WERI-Rb-1 (cell line): ENCODE results near the gene MYD88.

ENCODE experiments used
- DNase-seq: peaks from one replicate; pipeline ENCODE4 v3.0.0-alpha.2; 2020
- H3K27ac ChIP-seq: fragments of 250-450 bp; sonication (Bioruptor Pico); 2 replicates; pipeline ENCODE4 v1.5.1; 2020; ENCODE audit warnings: mild to moderate bottlenecking, moderate library complexity
- H3K27me3 ChIP-seq: fragments of 250-450 bp; sonication (Bioruptor Pico); 2 replicates; pipeline ENCODE4 v1.5.1; 2021; ENCODE audit warnings: mild to moderate bottlenecking, low read depth, moderate library complexity; ENCODE audit not compliant: insufficient read depth, severe bottlenecking
- H3K36me3 ChIP-seq: fragments of 250-450 bp; sonication (Bioruptor Pico); 2 replicates; pipeline ENCODE4 v1.5.1; 2020; ENCODE audit warnings: mild to moderate bottlenecking, moderate library complexity
- H3K4me3 ChIP-seq: 2 replicates; pipeline ENCODE4 v1.5.1; 2011; ENCODE audit warnings: low read depth, mild to moderate bottlenecking, control low read depth, low read length
- H3K9me3 ChIP-seq: fragments of 250-450 bp; sonication (Bioruptor Pico); 2 replicates; pipeline ENCODE4 v1.5.1; 2021; ENCODE audit warnings: mild to moderate bottlenecking, moderate library complexity; ENCODE audit not compliant: severe bottlenecking
- TF ChIP-seq, protein P1 (sequence below): IDR thresholded peaks from 2 replicates; pipeline ENCODE4 v1.5.1; 2011; ENCODE audit warnings: low read depth, mild to moderate bottlenecking, control low read depth, inconsistent platforms, low read length

The MYD88 gene

DNA sequence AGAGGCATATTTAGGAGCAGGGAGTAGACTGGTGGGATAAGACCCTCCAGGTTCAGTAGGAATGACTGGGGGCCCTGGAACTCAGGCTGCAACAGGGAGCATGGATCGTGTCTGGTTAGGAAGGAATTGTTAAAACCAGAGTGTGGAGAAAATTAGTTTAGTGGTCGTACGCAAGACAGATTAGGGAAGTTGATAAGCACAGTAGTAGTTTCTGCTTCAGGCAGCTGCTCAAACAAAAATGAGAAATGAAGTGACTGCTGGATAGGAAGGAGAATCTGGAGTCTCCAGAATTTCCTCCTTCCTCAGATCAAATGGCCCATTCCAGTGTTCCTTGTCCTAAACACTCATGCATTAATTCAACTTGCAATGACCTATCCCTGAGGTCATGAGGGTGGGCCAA is 11.2 kb downstream of the MYD88 start:
- no peaks in the 10 kb centered on the region for H3K36me3 ChIP-seq
- H3K4me3 ChIP-seq: no peak overlapping the region
- no peaks in the 10 kb centered on the region for H3K27me3 ChIP-seq
- no peak overlapping the region for H3K27ac ChIP-seq
- no peaks in the 10 kb centered on the region for H3K9me3 ChIP-seq
- TF ChIP-seq, protein P1, sequence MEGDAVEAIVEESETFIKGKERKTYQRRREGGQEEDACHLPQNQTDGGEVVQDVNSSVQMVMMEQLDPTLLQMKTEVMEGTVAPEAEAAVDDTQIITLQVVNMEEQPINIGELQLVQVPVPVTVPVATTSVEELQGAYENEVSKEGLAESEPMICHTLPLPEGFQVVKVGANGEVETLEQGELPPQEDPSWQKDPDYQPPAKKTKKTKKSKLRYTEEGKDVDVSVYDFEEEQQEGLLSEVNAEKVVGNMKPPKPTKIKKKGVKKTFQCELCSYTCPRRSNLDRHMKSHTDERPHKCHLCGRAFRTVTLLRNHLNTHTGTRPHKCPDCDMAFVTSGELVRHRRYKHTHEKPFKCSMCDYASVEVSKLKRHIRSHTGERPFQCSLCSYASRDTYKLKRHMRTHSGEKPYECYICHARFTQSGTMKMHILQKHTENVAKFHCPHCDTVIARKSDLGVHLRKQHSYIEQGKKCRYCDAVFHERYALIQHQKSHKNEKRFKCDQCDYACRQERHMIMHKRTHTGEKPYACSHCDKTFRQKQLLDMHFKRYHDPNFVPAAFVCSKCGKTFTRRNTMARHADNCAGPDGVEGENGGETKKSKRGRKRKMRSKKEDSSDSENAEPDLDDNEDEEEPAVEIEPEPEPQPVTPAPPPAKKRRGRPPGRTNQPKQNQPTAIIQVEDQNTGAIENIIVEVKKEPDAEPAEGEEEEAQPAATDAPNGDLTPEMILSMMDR: no peak
- DNase-seq: no peak

DNA sequence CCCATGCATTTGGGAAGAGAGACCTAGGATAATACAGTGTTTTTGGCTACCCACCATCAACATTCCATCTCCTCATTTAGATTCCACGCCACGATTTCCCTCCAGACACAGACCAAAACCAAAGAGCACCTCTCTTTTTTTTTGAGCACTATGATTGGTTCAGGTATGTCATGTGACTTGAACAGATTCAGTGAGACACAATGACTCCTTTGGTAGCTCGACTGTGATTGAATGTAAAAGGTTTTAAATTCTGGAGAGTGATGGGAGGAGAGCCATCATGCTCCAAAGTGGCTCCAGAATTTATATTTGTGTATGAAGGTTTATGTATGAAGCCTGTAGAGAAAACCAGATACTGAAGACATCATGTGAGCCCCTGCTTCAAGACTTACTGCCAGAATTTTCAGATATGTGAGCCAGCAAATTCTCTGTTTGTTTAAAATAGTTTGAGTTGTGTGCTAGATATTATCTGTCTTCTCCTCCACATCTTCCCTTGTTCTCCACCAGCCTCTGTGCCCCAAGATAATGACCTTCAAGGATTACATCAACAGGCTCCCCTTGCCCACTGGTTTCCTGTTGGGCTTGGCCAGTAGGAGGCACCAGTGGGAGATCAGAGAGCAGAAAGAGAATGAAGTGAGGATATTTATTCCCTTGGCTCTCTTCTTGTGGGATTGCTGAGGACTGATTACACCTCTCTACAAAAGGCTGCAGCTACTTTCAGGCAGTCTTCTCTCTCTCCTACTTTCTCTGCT is 12.5 kb downstream of the MYD88 start:
- no peaks in the 10 kb centered on the region for H3K9me3 ChIP-seq
- no peak for DNase-seq
- H3K36me3 ChIP-seq: no peaks in the 10 kb centered on the region
- H3K4me3 ChIP-seq: no peak overlapping the region
- no peak overlapping the region for H3K27ac ChIP-seq
- TF ChIP-seq, protein P1: no peak
- H3K27me3 ChIP-seq: no peaks in the 10 kb centered on the region

- Histone ChIP-seq H3K36me3 (no peaks in the 10 kb centered on the region), H3K27ac (no peak overlapping the region), H3K4me3 (no peak overlapping the region), H3K27me3 (no peaks in the 10 kb centered on the region), H3K9me3 (no peaks in the 10 kb centered on the region)
- DNase-seq: no peak
- TF ChIP-seq, protein P1: no peak
Observed at GRCh38 chr3:38151667-38152265, 13.3 kb downstream of the MYD88 start.

DNA sequence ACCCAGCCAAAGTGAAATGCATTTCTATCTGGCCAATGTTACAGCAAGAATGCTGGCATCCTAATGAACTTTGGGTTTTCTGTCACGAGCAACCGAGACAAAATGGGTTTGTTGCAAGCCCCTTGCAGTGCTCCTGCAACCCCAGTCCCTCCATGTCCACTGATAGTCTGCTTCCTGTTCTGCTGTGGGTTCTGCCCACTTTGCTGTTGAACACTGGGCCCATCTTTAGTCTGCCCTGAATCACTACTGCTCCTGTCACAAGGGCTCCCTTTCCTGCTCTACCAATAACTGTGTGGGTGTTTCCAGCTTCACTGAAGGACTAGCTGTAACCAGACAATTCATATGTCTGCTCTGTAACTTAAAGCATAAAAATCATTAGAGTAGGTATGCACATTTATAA is 14.1 kb downstream of the MYD88 start:
- no peaks in the 10 kb centered on the region for H3K36me3 ChIP-seq
- no peak overlapping the region for H3K4me3 ChIP-seq

GRCh38 chr3:38153221-38153620 is 14.8 kb downstream of the MYD88 start:
- Histone ChIP-seq H3K36me3 (no peaks in the 10 kb centered on the region), H3K27ac (no peak overlapping the region), H3K4me3 (no peak overlapping the region), H3K9me3 (no peaks in the 10 kb centered on the region), H3K27me3 (no peaks in the 10 kb centered on the region)
- TF ChIP-seq, protein P1: no peak
- DNase-seq: no peak

More for the DNA sequence above, 14.1 kb downstream of the MYD88 start:
- no peaks in the 10 kb centered on the region for H3K9me3 ChIP-seq
- H3K27ac ChIP-seq: no peak overlapping the region
- DNase-seq: no peak
- TF ChIP-seq, protein P1: no peak
- no peaks in the 10 kb centered on the region for H3K27me3 ChIP-seq
